ENCODE data around the gene DDA1. TPM values are rescaled to one million over a fixed set of nuclear protein-coding genes. Genes with fewer than 3 reads are reported as not detected.

Gene DDA1
- total and polyA plus RNA-seq, 9 of the 15 experiments (the other 6 are each of a cell fraction or from before 2014, with no cell fraction given): 1.4 to 83.8 (median 33.8) TPM

DNA sequence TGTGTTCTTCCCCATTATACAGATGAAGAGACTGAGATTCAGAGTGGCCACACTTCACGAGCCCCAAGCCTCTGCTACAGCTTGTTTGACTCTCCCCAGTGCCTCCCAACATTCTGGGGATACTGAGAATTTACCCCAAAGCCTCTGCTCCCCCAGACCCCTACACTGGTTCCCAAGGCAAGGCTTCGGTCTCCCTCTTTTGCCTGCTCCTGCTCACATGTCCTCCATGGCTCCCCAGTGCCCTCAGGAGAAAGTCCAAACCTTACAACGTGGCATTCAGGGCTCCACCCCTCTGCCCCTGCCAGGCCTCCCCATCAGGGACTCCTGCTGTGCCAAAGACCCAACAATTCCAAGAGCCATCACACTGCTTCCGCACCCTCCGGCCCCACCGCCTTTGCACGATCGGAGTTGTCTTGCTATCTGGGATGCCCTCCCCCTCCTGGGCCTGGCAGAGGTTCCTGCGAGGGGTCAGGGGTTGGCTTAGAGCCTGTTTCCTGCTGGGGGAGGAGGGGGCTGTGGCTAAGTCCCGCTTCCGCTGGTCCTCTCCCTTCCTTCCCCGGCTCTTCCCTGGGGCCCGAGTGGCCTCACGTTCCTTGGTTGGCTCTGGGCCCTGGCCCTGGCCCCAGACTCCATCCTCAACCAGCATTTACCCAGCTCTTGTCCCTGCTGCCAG is 43.4 kb downstream of the DDA1 start:
- no peak for DNase-seq (ENCODE audit: extremely low read depth in 1 of 4, low spot score in 3 of 4)
- Histone ChIP-seq H3K4me1 (replicated peaks in 1 of 2; ENCODE audit: control insufficient read depth in 2 of 2, insufficient read depth in 2 of 2, low read length in 2 of 2) (peaks cover 0 to 11% of the 10 kb centered on the region in 2 experiments; a peak in 1 of 5 replicates), H3K9me3 (replicated peaks; ENCODE audit: control insufficient read depth, insufficient read depth, low read depth, low read length) (no peaks in the 10 kb centered on the region), H3K4me2 (ENCODE audit: insufficient read depth, low read length) (no peak overlapping the region), H3K79me2 (ENCODE audit: control insufficient read depth, insufficient read depth, low read length) (no peaks in the 10 kb centered on the region), H3K4me3 (no peak overlapping the region), H3K27ac (ENCODE audit: extremely low read depth, low read depth, low read length) (no peak overlapping the region), H4K20me1 (replicated peaks; ENCODE audit: control insufficient read depth, insufficient read depth, low read length) (0 out of 2 replicates have a peak, but pooled peaks cover 3% of the 10 kb centered on the region), H2AFZ (ENCODE audit: low read depth, low read length) (no peak overlapping the region), H3K27me3 (ENCODE audit: control insufficient read depth in 2 of 2, insufficient read depth in 2 of 2, low read length in 2 of 2) (peaks cover 14 to 50% of the 10 kb centered on the region in 2 experiments; a peak in 4 of 5 replicates), H3K9ac (ENCODE audit: insufficient read depth in 1 of 2, low read depth in 2 of 2, low read length in 2 of 2) (no peak overlapping the region), H3K36me3 (ENCODE audit: control insufficient read depth, insufficient read depth, low read length) (no peaks in the 10 kb centered on the region), H3K9me1 (ENCODE audit: control insufficient read depth, insufficient read depth, low read length) (no peaks in the 10 kb centered on the region)
- CTCF ChIA-PET (ENCODE audit: low intra/inter-chr PET ratio): no interaction called here
- 14% methylated on average over 5 of the region's 14 CpGs for WGBS (ENCODE audit: insufficient coverage, low coverage, missing lambda C conversion rate)
- ATAC-seq: peak; percentile 45; the same call in 2 of the 3 replicates
- intact Hi-C loops (cut with micrococcal nuclease): no loop called here
- in situ Hi-C loops (cut with MboI): no loop called here
- BruUV-seq (replicated peaks): no TSS peak
- POLR2A ChIA-PET: interaction anchor here (0.7 to 1.3 kb wide), 2 partner anchors 26 to 663 kb away, joined by 3 to 6 read pairs; no protein-coding TSS in a partner anchor
- no peak for FAIRE-seq
- TF ChIP-seq ELF2 (CRISPR knock-in tag; IDR thresholded peaks at IDR 0.05): no peak
- TF ChIP-seq MYBL2 (IDR thresholded peaks at IDR 0.05; ENCODE audit: low read depth): no peak
- TF ChIP-seq MYBL2 (CRISPR knock-in tag; IDR thresholded peaks at IDR 0.05; ENCODE audit: borderline replicate concordance): no peak
- no peak for TF ChIP-seq POU5F1 (IDR thresholded peaks at IDR 0.05; ENCODE audit: borderline replicate concordance, low read depth, low read length, partially characterized antibody)
- no peak for TF ChIP-seq ARID4B (CRISPR knock-in tag; IDR thresholded peaks at IDR 0.05)
- TF ChIP-seq, protein P1, sequence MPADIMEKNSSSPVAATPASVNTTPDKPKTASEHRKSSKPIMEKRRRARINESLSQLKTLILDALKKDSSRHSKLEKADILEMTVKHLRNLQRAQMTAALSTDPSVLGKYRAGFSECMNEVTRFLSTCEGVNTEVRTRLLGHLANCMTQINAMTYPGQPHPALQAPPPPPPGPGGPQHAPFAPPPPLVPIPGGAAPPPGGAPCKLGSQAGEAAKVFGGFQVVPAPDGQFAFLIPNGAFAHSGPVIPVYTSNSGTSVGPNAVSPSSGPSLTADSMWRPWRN (IDR thresholded peaks at IDR 0.05; ENCODE audit: low read depth): no peak
- no peak for TF ChIP-seq GATAD2A (IDR thresholded peaks at IDR 0.05)
- no peak for TF ChIP-seq MLLT1 (IDR thresholded peaks at IDR 0.05)
- TF ChIP-seq NR2C2 (CRISPR knock-in tag; IDR thresholded peaks at IDR 0.05): no peak
- TF ChIP-seq NR2C2 (tag; IDR thresholded peaks at IDR 0.05): peak; percentile 37; the same call in 1 of the 2 replicates
- no peak for TF ChIP-seq SOX6 (IDR thresholded peaks at IDR 0.05)
- TF ChIP-seq KDM1A (IDR thresholded peaks at IDR 0.05): peak; percentile 55 to 56; a peak in 3 of 4 replicates
- no peak for TF ChIP-seq RBM22 (IDR thresholded peaks at IDR 0.05; ENCODE audit: low read depth, low read length, poor library complexity, severe bottlenecking)
- no peak for TF ChIP-seq NCOA2 (IDR thresholded peaks at IDR 0.05; ENCODE audit: partially characterized antibody in 2 of 2)
- TF ChIP-seq BHLHE40 (IDR thresholded peaks at IDR 0.05; ENCODE audit: low read length): no peak

Data from K562 (cell line).